Measurements from ENCODE around the gene NPLOC4.

GRCh38 chr17:81591971-81592370 is 44.9 kb downstream of the NPLOC4 start:
- TF ChIP-seq CTCF (tag by site-specific recombination; IDR thresholded peaks at IDR 0.05) = no peak
- no peak for TF ChIP-seq REST (tag by site-specific recombination; IDR thresholded peaks at IDR 0.05)
- no peak for TF ChIP-seq ZSCAN16 (tag by site-specific recombination; IDR thresholded peaks at IDR 0.05)
- TF ChIP-seq ZBTB10 (tag by site-specific recombination; IDR thresholded peaks at IDR 0.05) = no peak
- TF ChIP-seq PRDM10 (tag by site-specific recombination; IDR thresholded peaks at IDR 0.05) = no peak
- no peak for TF ChIP-seq ZNF639 (tag by site-specific recombination; IDR thresholded peaks at IDR 0.05)
- no peak for TF ChIP-seq ZNF704 (tag by site-specific recombination; IDR thresholded peaks at IDR 0.05)
- TF ChIP-seq ZNF768 (tag by site-specific recombination; IDR thresholded peaks at IDR 0.05) = no peak
- TF ChIP-seq ZNF292 (tag by site-specific recombination; IDR thresholded peaks at IDR 0.05; ENCODE audit: borderline replicate concordance, low read depth) = no peak
- TF ChIP-seq KLF17 (tag by site-specific recombination; IDR thresholded peaks at IDR 0.05) = no peak
- no peak for TF ChIP-seq ZNF830 (tag by site-specific recombination; IDR thresholded peaks at IDR 0.05; ENCODE audit: low read depth)

Measured in HEK293 (cell line).